Measurements from ENCODE around the gene SUPT5H. TPM values are rescaled to one million over a fixed set of nuclear protein-coding genes. Genes with fewer than 3 reads are reported as not detected.

The SUPT5H gene
- total RNA-seq, 1 donor from 2014 or later, result 121 TPM

DNA sequence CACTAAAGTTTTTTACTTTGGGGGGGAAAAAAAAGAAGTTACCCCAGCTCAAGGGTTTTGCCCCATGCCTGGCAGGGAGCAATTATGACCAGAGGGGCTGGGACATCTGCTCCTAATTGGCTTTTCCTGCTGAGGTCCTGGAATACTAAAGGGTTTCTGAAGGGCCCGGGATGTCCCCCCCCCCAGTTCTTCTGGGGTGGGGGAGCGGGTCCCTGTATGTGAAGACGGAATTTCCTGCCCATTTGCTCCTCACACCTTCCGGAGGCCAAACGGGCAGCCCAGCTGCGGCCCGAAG lies 52.3 kb downstream of the SUPT5H start:
- DNase-seq (ENCODE audit: low spot score), result no peak

DNA sequence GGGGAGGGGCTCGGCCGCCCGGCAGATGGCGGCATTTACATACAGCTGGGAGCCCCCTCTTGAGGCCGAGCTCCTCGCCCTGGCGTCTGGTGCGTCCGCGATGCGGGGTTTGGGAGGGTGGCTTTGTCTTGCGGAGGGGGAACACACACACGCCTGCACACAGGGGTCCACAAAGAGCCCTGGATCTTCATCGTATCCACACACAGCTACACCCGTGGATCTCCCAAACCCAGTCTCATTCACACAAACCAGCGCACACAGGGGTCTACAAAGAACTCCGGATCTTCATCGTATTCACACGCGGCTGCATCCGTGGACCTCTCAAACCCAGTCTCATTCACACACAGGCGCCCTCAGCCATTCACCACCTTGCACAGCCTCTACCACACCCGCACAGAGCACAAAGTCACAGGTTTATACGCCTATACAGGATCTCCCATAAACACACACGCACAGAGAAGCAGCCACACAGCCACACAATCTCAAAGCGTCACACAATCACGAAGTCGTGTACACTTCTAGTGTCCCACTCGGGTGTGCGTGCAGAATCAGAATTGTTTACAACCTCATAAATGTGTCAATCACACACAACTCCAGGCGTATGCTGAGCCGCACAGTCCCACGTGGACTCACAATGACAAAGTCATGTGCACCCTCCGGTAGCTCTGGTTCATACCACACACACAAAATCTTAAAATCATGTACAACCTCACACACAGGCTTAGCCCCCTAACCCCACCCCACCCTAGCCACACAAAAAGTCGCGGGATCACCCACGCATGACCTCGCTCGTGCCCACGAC lies 52.8 kb downstream of the SUPT5H start:
- no peak for DNase-seq (ENCODE audit: low spot score)

DNA sequence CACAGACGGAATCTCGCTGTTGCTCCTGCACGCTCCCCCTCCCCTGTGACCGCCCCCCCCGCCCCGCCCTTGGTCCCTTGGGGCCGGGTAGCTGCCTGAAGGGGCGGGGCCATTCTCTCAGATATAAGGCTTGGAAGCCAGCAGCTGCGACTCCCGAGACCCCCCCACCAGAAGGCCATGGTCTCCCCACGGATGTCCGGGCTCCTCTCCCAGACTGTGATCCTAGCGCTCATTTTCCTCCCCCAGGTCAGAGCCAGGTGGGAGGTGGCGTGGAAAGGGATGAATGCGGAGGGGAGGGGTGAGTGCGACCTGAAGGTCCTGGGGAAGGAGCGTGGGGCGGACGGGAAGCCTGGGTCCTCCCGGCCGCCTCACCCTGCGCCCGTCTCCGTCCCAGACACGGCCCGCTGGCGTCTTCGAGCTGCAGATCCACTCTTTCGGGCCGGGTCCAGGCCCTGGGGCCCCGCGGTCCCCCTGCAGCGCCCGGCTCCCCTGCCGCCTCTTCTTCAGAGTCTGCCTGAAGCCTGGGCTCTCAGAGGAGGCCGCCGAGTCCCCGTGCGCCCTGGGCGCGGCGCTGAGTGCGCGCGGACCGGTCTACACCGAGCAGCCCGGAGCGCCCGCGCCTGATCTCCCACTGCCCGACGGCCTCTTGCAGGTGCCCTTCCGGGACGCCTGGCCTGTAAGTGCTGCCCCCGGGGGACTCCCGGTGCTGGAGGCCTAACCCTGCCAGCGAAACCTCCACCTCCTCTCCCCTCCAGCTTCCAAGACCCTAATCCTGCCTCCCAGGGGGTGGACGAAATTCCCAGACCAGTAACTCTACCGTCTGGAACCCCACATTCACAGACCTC lies 53.6 kb downstream of the SUPT5H start, which contains the start of gene DLL3:
DLL3 (plus strand) TSS at position 150 of the 845 bp plus-strand sequence; CDS start at position 178, 28 bp downstream.
- DNase-seq (ENCODE audit: low spot score), result no peak

GRCh38 chr19:39499932-39500331 lies 54.5 kb downstream of the SUPT5H start:
- DNase-seq (ENCODE audit: low spot score), result no peak

DNA sequence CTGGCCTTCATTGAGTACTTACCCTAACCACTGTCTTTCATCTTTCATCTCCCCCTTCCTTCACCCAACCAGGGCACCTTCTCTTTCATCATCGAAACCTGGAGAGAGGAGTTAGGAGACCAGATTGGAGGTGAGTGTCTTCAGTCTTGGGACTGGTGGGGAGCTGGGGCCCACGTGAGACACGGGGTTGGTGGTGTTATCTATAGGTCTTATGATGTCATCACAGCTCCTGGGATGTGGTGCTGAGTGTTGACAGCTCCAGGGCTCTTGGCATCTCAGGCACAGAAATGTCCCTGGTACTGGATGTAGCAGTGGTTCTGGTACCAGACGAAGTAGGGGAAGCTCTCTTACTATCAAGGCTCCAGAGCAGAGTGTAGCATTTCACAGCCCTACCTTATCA lies 55.2 kb downstream of the SUPT5H start:
- DNase-seq (ENCODE audit: low spot score), result no peak

DNA sequence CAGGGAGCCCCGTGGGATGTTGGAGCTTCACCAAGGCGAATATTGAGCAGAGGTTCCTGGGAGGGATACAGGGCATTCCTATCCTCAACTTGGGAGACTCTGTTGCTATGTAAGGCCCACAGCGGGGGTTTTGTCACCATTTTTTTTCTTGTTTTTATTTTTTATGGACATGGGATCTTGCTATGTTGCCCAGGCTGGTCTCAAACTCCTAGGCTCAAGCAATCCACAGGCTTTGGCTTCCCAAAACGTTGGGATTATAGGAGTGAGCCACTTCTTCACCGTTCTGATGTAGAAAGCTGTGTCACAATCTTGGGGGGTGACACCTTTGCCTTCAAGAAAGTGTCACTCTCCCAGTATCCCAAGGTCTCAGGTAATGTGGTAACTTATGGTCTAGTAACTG lies 56.0 kb downstream of the SUPT5H start:
- no peak for DNase-seq (ENCODE audit: low spot score)

DNA sequence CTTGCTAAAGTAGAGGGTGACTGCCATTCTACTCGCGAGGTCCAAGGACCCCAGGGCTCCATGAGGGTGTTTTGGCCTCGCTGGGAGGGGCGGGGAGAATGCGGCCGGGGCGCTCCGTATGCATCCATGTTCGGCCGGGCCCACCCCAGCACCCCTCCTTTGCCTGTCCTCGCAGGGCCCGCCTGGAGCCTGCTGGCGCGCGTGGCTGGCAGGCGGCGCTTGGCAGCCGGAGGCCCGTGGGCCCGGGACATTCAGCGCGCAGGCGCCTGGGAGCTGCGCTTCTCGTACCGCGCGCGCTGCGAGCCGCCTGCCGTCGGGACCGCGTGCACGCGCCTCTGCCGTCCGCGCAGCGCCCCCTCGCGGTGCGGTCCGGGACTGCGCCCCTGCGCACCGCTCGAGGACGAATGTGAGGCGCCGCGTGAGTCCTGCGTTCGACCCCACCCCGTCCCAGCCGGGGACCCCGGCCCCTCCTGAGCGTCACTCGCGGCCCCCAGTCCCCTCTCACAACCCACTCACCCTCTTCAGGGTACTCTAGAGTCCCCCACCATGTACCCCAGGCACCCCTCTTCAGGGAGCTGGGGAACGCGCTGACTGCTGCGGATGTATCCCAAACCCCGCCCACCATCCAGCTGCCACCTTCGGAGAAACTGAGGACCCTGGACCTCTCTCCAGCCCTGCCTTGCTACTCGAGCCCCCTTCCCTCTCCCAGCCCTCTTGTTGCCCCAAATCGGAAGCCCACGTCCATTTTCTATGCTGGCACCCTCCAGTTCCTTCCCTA lies 57.4 kb downstream of the SUPT5H start:
- DNase-seq (ENCODE audit: low spot score), result no peak

DNA sequence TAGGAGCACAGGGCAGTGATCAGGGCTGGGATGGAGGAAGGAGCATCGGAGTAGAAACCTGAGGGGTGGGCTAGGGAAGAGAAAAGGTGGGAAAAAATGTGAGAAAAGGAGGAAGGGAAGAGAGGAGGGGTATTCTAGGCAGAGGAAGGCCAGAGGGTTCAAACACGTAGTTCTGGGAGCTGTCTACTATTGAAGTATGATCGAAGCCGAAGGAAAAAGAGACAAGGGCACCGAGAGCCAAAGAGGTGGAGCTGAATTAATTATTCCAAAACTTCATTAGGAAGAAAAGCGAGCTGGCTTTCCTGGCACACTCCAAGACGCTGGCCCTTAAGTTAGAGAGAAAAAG lies 61.2 kb downstream of the SUPT5H start:
- no peak for DNase-seq (ENCODE audit: low spot score)

- no peak for DNase-seq (ENCODE audit: low spot score)
These were observed 61.7 kb downstream of the SUPT5H start for GRCh38 chr19:39506944-39507714.

DNA sequence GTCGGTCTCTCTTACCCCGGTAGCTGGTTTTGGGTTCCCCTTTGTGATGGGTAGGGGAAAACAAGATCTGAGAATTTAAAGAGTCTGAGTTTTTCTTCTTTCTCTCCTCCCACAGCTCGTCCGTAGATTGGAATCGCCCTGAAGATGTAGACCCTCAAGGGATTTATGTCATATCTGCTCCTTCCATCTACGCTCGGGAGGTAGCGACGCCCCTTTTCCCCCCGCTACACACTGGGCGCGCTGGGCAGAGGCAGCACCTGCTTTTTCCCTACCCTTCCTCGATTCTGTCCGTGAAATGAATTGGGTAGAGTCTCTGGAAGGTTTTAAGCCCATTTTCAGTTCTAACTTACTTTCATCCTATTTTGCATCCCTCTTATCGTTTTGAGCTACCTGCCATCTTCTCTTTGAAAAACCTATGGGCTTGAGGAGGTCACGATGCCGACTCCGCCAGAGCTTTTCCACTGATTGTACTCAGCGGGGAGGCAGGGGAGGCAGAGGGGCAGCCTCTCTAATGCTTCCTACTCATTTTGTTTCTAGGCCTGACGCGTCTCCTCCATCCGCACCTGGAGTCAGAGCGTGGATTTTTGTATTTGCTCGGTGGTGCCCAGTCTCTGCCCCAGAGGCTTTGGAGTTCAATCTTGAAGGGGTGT lies 62.5 kb downstream of the SUPT5H start:
- DNase-seq (ENCODE audit: low spot score), result no peak

DNA sequence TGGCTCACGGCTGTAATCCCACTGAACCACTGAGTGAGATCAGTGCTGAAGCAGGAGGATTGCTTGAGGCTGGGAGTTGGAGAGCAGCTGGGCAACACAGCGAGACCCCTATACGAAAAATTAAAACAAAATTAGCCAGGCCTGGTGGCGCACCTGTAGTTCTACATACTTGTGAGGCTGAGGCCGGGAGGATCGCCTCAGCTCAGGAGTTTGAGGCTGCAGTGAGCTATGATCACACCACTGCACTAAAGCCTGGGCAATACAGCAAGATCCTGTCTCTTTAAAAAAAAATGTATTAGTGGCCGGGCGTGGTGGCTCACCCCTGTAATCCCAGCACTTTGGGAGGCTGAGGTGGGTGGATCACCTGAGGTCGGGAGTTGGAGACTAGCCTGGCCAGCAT lies 63.2 kb downstream of the SUPT5H start:
- no peak for DNase-seq (ENCODE audit: low spot score)

GRCh38 chr19:39509233-39509632 lies 63.9 kb downstream of the SUPT5H start:
- DNase-seq (ENCODE audit: low spot score), result no peak

- no peak for DNase-seq (ENCODE audit: low spot score)
These were observed 67.6 kb downstream of the SUPT5H start for GRCh38 chr19:39512988-39513387.

- DNase-seq (ENCODE audit: low spot score), result no peak
These were observed 69.6 kb downstream of the SUPT5H start, which contains the start of gene SELENOV for GRCh38 chr19:39514840-39515550. SELENOV (plus strand) TSS chr19:39515139; CDS start chr19:39515213, 74 bp downstream.

GRCh38 chr19:39515551-39516191 lies 70.3 kb downstream of the SUPT5H start:
- no peak for DNase-seq (ENCODE audit: low spot score)

GRCh38 chr19:39516270-39516669 lies 70.9 kb downstream of the SUPT5H start:
- no peak for DNase-seq (ENCODE audit: low spot score)

DNA sequence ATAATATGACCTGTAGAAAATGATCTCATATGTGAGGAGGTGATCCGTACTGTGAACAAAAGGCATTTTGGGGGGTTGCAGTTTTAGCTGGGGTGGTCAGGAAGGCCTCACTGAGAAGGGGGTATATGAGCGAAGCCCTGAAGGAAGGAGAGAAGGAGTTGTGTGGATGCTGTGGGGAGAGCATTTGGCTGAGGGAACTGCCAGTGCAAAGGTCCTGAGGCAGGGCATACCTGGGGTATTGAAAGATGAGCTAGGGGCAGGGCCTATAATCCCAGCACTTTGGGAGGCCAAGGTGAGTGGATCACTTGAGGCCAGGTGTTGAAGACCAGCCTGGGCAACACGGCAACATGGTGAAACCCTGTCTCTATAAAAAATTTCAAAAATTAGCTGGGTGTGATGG lies 72.0 kb downstream of the SUPT5H start:
- DNase-seq (ENCODE audit: low spot score), result no peak

DNA sequence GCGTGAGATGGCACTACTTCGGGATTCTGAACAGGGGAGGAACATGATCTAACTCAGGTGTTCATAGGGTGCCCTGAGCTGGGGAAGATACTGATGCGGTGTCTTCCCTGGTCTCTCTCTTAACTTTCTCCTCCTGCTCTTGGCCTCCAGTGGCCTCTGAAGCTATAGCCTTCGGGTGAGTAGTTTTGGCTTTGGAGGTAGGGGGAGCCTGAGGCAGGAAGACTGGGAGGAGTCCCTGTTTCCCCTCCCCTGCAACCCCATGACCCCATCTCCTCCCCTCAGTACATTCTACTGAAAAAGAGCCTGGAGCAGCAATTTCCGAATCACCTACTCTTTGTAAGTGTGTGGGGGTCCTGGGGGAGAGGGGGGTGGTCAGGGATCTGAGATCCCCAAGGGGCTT lies 73.1 kb downstream of the SUPT5H start:
- DNase-seq (ENCODE audit: low spot score), result no peak

- no peak for DNase-seq (ENCODE audit: low spot score)
These were observed 73.6 kb downstream of the SUPT5H start for GRCh38 chr19:39518975-39519374.

Measured in ureter (tissue), 1 donor.